Fibroblast of mammary gland (primary cell): ENCODE measurements around the gene SNX30.
A peak's percentile ranks its signal among the peaks of the same experiment; 100 is the strongest.

Experiments
- DNase-seq: peaks from one replicate; pipeline ENCODE4 v3.0.0-alpha.2; 2010; ENCODE audit warnings: low read depth
- H3K4me3 ChIP-seq: 2 replicates; pipeline ENCODE4 v1.5.1; 2011; ENCODE audit warnings: low read depth, mild to moderate bottlenecking, low read length, moderate library complexity; ENCODE audit not compliant: control insufficient read depth
- CTCF ChIP-seq: conservative IDR thresholded peaks from 2 replicates; pipeline ENCODE4 v1.5.1; 2011; ENCODE audit warnings: low read depth, low read length, inconsistent platforms; ENCODE audit not compliant: control insufficient read depth, insufficient read depth

SNX30 gene

GRCh38 chr9:112841261-112841660 lies 90.7 kb downstream of the SNX30 start:
- TF ChIP-seq CTCF, result no peak
- DNase-seq, result no peak
- no peak overlapping the region for H3K4me3 ChIP-seq

GRCh38 chr9:112842555-112842954 lies 92.0 kb downstream of the SNX30 start:
- H3K4me3 ChIP-seq, result no peak overlapping the region
- DNase-seq, result no peak
- TF ChIP-seq CTCF, result no peak

GRCh38 chr9:112844771-112845542 lies 94.4 kb downstream of the SNX30 start:
- H3K4me3 ChIP-seq, result no peak overlapping the region
- TF ChIP-seq CTCF, result peak; percentile 99
- peak; percentile 69 for DNase-seq

GRCh38 chr9:112846528-112847488 lies 96.2 kb downstream of the SNX30 start:
- H3K4me3 ChIP-seq, result no peak overlapping the region
- TF ChIP-seq CTCF, result no peak
- peak; percentile 55 for DNase-seq

- no peak for DNase-seq
- H3K4me3 ChIP-seq, result no peak overlapping the region
- TF ChIP-seq CTCF, result no peak
Observed at GRCh38 chr9:112848316-112849151, 98.0 kb downstream of the SNX30 start.

- no peak overlapping the region for H3K4me3 ChIP-seq
- no peak for TF ChIP-seq CTCF
- no peak for DNase-seq
Observed at GRCh38 chr9:112849363-112849922, 98.9 kb downstream of the SNX30 start.
